GM12874 (cell line): ENCODE data around the gene ABCC5.

Source experiments
- TF ChIP-seq, protein P1 (sequence below): IDR thresholded peaks from 2 replicates; pipeline ENCODE4 v1.5.1; 2011; ENCODE audit warnings: low read depth, mild to moderate bottlenecking, control low read depth, low read length, moderate library complexity; ENCODE audit not compliant: insufficient read depth

ABCC5 gene

GRCh38 chr3:183943739-183944138 lies 73.9 kb downstream of the ABCC5 start:
- TF ChIP-seq, protein P1, sequence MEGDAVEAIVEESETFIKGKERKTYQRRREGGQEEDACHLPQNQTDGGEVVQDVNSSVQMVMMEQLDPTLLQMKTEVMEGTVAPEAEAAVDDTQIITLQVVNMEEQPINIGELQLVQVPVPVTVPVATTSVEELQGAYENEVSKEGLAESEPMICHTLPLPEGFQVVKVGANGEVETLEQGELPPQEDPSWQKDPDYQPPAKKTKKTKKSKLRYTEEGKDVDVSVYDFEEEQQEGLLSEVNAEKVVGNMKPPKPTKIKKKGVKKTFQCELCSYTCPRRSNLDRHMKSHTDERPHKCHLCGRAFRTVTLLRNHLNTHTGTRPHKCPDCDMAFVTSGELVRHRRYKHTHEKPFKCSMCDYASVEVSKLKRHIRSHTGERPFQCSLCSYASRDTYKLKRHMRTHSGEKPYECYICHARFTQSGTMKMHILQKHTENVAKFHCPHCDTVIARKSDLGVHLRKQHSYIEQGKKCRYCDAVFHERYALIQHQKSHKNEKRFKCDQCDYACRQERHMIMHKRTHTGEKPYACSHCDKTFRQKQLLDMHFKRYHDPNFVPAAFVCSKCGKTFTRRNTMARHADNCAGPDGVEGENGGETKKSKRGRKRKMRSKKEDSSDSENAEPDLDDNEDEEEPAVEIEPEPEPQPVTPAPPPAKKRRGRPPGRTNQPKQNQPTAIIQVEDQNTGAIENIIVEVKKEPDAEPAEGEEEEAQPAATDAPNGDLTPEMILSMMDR: no peak

DNA sequence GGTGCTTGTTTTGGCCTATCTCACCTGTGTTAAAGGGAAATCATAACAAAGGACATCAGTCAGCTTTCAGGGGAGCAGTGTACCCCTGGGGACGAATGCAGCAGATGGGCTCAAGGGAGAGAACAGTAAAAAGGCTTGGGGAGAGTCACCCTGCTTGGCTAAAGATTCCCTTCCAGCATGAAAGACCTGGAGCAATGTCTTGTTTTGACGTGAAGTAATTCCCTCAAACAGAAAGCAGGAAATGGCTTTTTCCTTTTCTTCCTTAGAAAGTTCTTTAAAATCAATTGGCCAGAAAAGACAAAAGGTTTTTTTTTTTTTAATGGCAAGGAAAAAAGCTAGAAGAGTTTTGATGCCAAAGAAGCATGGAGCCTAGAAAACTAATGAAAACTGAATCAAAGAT lies 76.5 kb downstream of the ABCC5 start:
- TF ChIP-seq, protein P1: no peak

- TF ChIP-seq, protein P1: no peak
Observed at GRCh38 chr3:183937601-183938286, 79.9 kb downstream of the ABCC5 start.

DNA sequence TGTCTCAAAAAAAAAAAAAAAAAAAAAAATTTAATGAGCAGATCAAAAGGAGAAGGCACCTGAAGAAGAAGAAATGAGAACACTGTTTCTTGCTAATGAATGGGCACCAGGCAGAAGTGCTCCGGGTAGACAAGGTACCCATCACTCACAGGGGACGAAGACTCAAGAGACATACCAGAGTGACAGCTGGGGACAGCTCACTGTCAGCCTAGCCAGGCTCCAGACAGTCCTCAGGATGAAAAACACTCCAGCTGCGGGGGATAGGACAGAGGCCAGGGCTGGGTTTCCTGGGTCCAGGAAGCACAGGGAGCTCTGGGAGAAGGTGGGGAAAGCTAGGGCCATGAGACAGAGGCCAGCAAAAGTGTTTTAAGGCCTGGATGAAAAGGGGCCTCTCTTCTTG lies 84.5 kb downstream of the ABCC5 start:
- TF ChIP-seq, protein P1: no peak

GRCh38 chr3:183931881-183932280 lies 85.8 kb downstream of the ABCC5 start:
- TF ChIP-seq, protein P1: no peak

- TF ChIP-seq, protein P1: no peak
Observed at GRCh38 chr3:183930086-183930485, 87.6 kb downstream of the ABCC5 start.

DNA sequence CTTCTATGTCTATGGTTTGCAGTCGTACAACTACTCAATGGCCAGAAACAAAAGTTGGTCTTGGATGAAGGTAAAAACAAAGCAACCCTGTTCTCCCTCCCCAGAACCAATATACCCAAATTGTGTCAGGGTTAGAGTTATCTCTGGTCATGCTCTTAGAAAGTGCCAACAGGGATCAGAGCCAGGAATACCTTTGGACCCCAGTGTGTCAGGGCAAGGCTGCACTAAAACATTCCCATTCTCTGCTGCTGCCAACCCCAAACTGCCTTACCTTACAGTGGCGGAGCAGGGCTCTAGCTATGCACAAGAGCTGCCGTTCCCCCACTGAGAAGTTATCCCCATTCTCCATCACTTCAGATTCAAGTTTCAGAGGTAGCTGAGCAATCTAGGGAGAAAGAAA lies 90.6 kb downstream of the ABCC5 start:
- TF ChIP-seq, protein P1: no peak

- TF ChIP-seq, protein P1: no peak
Observed at GRCh38 chr3:183924956-183925355, 92.7 kb downstream of the ABCC5 start.
